C1 segment of cervical spinal cord (tissue), 14 donors: Measurements from ENCODE around the gene PLSCR5.

ENCODE experiments used
- DNase-seq, 14 donors: peaks; one replicate each; lab custom pipeline; 2025; lab: John Stamatoyannopoulos, UW

Gene PLSCR5

GRCh38 chr3:146605106-146605505 lies at the start of gene PLSCR5:
Gene PLSCR5 (minus strand): TSS chr3:146605346. CDS start chr3:146605212, 134 bp downstream.
- DNase-seq: no peak

GRCh38 chr3:146653978-146654377 lies 48.8 kb upstream of the PLSCR5 start:
- DNase-seq: no peak

- DNase-seq: no peak
Observed at GRCh38 chr3:146650691-146651442, 45.7 kb upstream of the PLSCR5 start.

- DNase-seq: no peak
Observed at GRCh38 chr3:146646261-146646660, 41.1 kb upstream of the PLSCR5 start.

- peak in 1 of 14 donors; percentile 40 for DNase-seq
Observed at GRCh38 chr3:146640955-146641867, 36.1 kb upstream of the PLSCR5 start.

- DNase-seq: peak in 1 of 14 donors; percentile 14
Observed at GRCh38 chr3:146640361-146640760, 35.2 kb upstream of the PLSCR5 start.

- no peak for DNase-seq
Observed at GRCh38 chr3:146638718-146639117, 33.6 kb upstream of the PLSCR5 start.

GRCh38 chr3:146637871-146638270 lies 32.7 kb upstream of the PLSCR5 start:
- no peak for DNase-seq

GRCh38 chr3:146636881-146637280 lies 31.7 kb upstream of the PLSCR5 start:
- DNase-seq: no peak

GRCh38 chr3:146634346-146634745 lies 29.2 kb upstream of the PLSCR5 start:
- no peak for DNase-seq

GRCh38 chr3:146628671-146629070 lies 23.5 kb upstream of the PLSCR5 start:
- DNase-seq: no peak

GRCh38 chr3:146626403-146627122 lies 21.4 kb upstream of the PLSCR5 start:
- no peak for DNase-seq

GRCh38 chr3:146625186-146625775 lies 20.1 kb upstream of the PLSCR5 start:
- DNase-seq: no peak

GRCh38 chr3:146621723-146622122 lies 16.6 kb upstream of the PLSCR5 start:
- no peak for DNase-seq

- no peak for DNase-seq
Observed at GRCh38 chr3:146612015-146612414, 6.9 kb upstream of the PLSCR5 start.

- DNase-seq: no peak
Observed at GRCh38 chr3:146611096-146611495, 6.0 kb upstream of the PLSCR5 start.

- DNase-seq: no peak
Observed at GRCh38 chr3:146598535-146598934, 6.6 kb downstream of the PLSCR5 start.

GRCh38 chr3:146594843-146595482 lies 10.2 kb downstream of the PLSCR5 start:
- DNase-seq: no peak

- no peak for DNase-seq
Observed at GRCh38 chr3:146593776-146594175, 11.4 kb downstream of the PLSCR5 start.

GRCh38 chr3:146590521-146590920 lies 14.6 kb downstream of the PLSCR5 start:
- no peak for DNase-seq

- peak in 1 of 14 donors; percentile 56 for DNase-seq
Observed at GRCh38 chr3:146589899-146590508, 15.1 kb downstream of the PLSCR5 start.
